Glutamatergic neuron (in vitro differentiated cells): Measurements from ENCODE around the gene D2HGDH. TPM values are rescaled to one million over a fixed set of nuclear protein-coding genes. Genes with fewer than 3 reads are reported as not detected.
"Not testable (repeated sequence)": the region's sequence is repeated elsewhere in the genome, so short reads cannot be mapped to it uniquely, and the experiment has no call there.

Experiments
- DNase-seq: peaks from one replicate; pipeline ENCODE4 v3.0.0; 2022
- H3K27ac Mint-ChIP-seq: one replicate; pipeline ENCODE4 v1.8.0; 2020; ENCODE audit warnings: mild to moderate bottlenecking, mixed read lengths, inconsistent platforms; ENCODE audit not compliant: unreplicated experiment
- H3K27me3 Mint-ChIP-seq: one replicate; pipeline ENCODE4 v1.8.0; 2020; ENCODE audit warnings: mild to moderate bottlenecking, moderate library complexity, mixed read lengths, inconsistent platforms; ENCODE audit not compliant: unreplicated experiment
- H3K36me3 Mint-ChIP-seq: one replicate; pipeline ENCODE4 v1.8.0; 2020; ENCODE audit warnings: mild to moderate bottlenecking, mixed read lengths, inconsistent platforms; ENCODE audit not compliant: unreplicated experiment
- H3K4me1 Mint-ChIP-seq: one replicate; pipeline ENCODE4 v1.8.0; 2020; ENCODE audit warnings: mild to moderate bottlenecking, low read depth, mixed read lengths, inconsistent platforms; ENCODE audit not compliant: unreplicated experiment
- H3K4me3 Mint-ChIP-seq: one replicate; pipeline ENCODE4 v1.8.0; 2020; ENCODE audit warnings: mild to moderate bottlenecking, mixed read lengths, inconsistent platforms; ENCODE audit not compliant: unreplicated experiment
- H3K9me3 Mint-ChIP-seq: one replicate; pipeline ENCODE4 v1.8.0; 2020; ENCODE audit warnings: mild to moderate bottlenecking, moderate library complexity, mixed read lengths, inconsistent platforms; ENCODE audit not compliant: unreplicated experiment
- total RNA-seq: library from RNA; stranded (reverse); fragmentation: NEBNext Ultra II Directional; extraction: Animal tissue kit (Norgen Biotek cat#: 25700); gene quantifications from one replicate; pipeline ENCODE4 v1.2.1, GENCODE V29; 2021; ENCODE audit not compliant: unreplicated experiment
- TF ChIP-seq, protein P1 (sequence below): fragments of 200-600 bp; sonication (generic); IDR thresholded peaks from one replicate; pipeline ENCODE4 v1.5.0; 2021; ENCODE audit not compliant: partially characterized antibody, unreplicated experiment

D2HGDH gene
- total RNA-seq, 1 donor from 2014 or later: 12.5 TPM

DNA sequence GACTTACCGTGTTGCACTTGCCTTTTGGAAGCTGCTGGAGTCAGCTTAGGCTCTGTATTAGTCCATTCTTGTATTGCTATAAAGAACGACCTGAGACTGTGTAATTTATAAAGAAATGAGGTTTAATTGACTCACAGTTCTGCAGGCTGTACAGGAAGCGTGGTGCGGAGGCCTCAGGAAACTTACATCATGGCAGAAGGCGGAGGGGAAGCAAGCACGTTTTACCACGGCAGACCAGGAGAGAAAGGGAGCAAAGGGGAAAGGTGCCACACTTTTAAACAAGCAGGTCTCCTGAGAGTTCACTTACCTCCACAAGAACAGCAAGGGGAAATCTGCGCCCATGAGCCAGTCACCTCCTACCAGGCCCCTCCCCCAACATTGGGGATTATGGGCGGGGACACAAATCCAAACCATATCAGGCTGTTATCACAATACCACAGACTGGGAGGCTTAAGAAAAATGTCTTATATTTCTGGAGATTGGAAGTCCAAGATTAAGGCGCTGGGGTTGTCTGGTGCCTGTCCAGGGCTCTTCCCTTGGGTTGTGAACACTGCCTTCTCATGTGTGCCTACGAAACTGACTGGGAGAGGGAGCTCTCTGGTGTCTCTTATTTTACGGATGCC is 3.6 kb upstream of the D2HGDH start:
- Mint-ChIP-seq H3K9me3 (peaks cover 11% of the 10 kb centered on the region), H3K4me3 (no peak overlapping the region)

DNA sequence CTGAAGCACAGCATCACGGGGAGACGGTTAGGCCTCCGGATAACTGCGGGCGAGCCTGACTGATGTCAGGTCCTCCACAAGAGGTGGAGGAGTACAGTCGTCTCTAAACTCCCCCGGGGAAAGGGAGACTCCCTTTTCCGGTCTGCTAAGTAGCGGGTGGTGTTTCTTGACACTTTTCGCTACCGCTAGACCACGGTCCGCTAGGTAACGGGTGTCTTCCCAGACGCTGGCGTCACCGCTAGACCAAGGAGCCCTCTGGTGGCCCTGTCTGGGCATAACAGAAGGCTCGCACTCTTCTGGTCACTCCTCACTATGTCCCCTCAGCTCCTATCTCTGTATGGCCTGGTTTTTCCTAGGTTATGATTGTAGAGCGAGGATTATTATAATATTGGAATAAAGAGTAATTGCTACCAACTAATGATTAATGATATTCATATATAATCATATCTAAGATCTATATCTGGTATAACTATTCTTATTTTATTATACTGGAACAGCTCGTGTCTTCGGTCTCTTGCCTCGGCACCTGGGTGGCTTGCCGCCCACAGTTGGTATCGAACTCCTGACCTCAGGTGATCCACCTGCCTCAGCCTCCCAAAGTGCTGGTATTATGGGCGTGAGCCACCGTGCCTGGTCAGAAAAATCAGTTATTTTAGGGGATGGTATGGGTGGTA is 1.8 kb upstream of the D2HGDH start:
- DNase-seq: peak; percentile 78
- not testable (repeated sequence) for H3K4me1 Mint-ChIP-seq, H3K36me3 Mint-ChIP-seq, H3K27me3 Mint-ChIP-seq, H3K27ac Mint-ChIP-seq
- TF ChIP-seq, protein P1, sequence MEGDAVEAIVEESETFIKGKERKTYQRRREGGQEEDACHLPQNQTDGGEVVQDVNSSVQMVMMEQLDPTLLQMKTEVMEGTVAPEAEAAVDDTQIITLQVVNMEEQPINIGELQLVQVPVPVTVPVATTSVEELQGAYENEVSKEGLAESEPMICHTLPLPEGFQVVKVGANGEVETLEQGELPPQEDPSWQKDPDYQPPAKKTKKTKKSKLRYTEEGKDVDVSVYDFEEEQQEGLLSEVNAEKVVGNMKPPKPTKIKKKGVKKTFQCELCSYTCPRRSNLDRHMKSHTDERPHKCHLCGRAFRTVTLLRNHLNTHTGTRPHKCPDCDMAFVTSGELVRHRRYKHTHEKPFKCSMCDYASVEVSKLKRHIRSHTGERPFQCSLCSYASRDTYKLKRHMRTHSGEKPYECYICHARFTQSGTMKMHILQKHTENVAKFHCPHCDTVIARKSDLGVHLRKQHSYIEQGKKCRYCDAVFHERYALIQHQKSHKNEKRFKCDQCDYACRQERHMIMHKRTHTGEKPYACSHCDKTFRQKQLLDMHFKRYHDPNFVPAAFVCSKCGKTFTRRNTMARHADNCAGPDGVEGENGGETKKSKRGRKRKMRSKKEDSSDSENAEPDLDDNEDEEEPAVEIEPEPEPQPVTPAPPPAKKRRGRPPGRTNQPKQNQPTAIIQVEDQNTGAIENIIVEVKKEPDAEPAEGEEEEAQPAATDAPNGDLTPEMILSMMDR: peak; percentile 60
- H3K4me3 Mint-ChIP-seq: peak overlapping the region; percentile 61
- peaks cover 12% of the 10 kb centered on the region for H3K9me3 Mint-ChIP-seq

More for the DNA sequence above, 3.6 kb upstream of the D2HGDH start:
- Mint-ChIP-seq H3K4me1 (no peaks in the 10 kb centered on the region), H3K27me3 (peaks cover 2% of the 10 kb centered on the region), H3K36me3 (peaks cover 3% of the 10 kb centered on the region), H3K27ac (no peak overlapping the region)
- TF ChIP-seq, protein P1: no peak
- no peak for DNase-seq

DNA sequence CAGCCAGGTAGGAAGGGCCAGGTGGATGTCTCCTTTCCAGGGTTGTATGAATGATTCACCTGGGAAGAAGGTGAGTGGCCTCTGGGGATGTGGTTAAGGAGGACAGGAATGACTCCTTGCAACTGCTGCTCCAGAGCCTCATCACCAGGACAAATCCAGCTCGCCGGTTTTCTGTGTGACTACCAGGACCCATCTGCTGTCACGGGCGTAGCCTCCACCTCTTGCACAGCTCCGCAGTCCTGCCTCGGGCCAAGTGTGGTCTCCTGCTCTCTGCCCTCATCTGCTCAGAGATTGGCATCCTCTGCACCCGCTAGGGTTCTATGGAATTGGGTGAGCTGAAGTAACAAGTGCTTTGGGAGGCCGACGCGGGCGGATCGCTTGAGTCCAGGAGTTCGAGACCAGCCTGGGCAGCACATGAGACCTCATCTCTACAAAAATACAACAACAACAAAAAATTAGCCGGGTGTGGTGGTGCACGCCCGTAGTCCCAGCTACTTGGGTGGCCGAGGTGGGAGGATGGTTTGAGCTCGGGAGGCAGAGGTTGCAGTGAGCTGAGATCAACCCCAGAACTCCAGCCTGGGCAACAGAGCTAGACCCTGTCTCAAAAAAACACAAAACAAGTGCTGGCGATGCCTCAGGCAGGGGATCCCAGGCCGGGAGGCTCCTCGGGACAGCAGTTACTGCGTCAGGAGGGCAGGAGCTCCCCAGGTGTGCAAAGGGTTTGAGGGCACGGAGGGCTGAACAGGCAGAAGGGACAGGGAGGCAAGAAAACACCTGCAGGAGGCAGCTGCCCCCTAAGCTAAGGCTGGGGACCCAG is 831 bp upstream of the D2HGDH start:
- H3K4me1 Mint-ChIP-seq: no peaks in the 10 kb centered on the region
- peak overlapping the region; percentile 64 for H3K4me3 Mint-ChIP-seq
- peaks cover 3% of the 10 kb centered on the region for H3K36me3 Mint-ChIP-seq
- peaks cover 6% of the 10 kb centered on the region for H3K27me3 Mint-ChIP-seq
- H3K27ac Mint-ChIP-seq: no peak overlapping the region
- peaks cover 12% of the 10 kb centered on the region for H3K9me3 Mint-ChIP-seq
- no peak for DNase-seq
- TF ChIP-seq, protein P1: no peak

DNA sequence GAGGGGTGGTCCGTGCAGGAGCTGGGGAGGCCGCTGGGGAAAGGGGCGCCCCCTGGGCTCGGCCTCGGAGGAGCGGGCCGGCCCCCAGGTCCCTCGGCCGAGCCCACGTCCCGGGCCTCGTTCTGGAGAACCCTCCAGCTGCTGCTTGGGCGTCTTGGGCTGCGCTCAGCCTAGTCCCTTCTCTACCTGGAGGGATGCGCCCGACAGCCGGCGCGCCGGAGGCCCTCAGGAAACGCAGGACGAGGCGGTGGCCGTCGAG is 293 bp upstream of the D2HGDH start:
- TF ChIP-seq, protein P1: no peak
- H3K9me3 Mint-ChIP-seq: peaks cover 15% of the 10 kb centered on the region
- no peak overlapping the region for H3K4me3 Mint-ChIP-seq
- DNase-seq: no peak
- H3K27me3 Mint-ChIP-seq: peaks cover 6% of the 10 kb centered on the region
- H3K27ac Mint-ChIP-seq: no peak overlapping the region
- H3K4me1 Mint-ChIP-seq: no peaks in the 10 kb centered on the region
- peaks cover 3% of the 10 kb centered on the region for H3K36me3 Mint-ChIP-seq

DNA sequence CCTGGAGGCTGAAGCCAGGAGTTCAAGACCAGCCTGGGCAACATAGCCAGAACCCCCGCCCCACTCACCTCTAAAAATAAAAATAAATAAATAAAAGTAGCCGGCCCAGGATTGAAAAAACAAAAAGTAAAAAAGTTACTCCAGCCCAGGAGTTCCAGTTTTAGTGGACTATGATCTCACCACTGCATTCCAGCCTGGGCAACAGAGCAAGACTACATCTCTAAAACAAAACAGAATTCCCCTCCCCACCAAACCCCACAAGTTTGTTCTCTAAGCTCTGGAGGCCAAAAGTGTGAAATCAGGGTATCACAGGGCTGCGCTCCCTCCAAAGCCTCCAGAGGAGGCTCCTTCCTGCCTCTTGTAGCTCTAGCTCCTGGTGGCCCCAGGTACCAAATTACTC is 1.7 kb downstream of the D2HGDH start:
- H3K9me3 Mint-ChIP-seq: peaks cover 15% of the 10 kb centered on the region
- no peaks in the 10 kb centered on the region for H3K4me1 Mint-ChIP-seq
- peak overlapping the region; percentile 17 for H3K4me3 Mint-ChIP-seq
- TF ChIP-seq, protein P1: no peak
- peaks cover 2% of the 10 kb centered on the region for H3K36me3 Mint-ChIP-seq
- H3K27me3 Mint-ChIP-seq: peaks cover 3% of the 10 kb centered on the region
- H3K27ac Mint-ChIP-seq: no peak overlapping the region
- DNase-seq: no peak
